GM12874 (cell line): ENCODE results near the gene PAF1.

Source experiments
- TF ChIP-seq, protein P1 (sequence below): IDR thresholded peaks from 2 replicates; pipeline ENCODE4 v1.5.1; 2011; ENCODE audit warnings: low read depth, mild to moderate bottlenecking, control low read depth, low read length, moderate library complexity; ENCODE audit not compliant: insufficient read depth

The PAF1 gene

DNA sequence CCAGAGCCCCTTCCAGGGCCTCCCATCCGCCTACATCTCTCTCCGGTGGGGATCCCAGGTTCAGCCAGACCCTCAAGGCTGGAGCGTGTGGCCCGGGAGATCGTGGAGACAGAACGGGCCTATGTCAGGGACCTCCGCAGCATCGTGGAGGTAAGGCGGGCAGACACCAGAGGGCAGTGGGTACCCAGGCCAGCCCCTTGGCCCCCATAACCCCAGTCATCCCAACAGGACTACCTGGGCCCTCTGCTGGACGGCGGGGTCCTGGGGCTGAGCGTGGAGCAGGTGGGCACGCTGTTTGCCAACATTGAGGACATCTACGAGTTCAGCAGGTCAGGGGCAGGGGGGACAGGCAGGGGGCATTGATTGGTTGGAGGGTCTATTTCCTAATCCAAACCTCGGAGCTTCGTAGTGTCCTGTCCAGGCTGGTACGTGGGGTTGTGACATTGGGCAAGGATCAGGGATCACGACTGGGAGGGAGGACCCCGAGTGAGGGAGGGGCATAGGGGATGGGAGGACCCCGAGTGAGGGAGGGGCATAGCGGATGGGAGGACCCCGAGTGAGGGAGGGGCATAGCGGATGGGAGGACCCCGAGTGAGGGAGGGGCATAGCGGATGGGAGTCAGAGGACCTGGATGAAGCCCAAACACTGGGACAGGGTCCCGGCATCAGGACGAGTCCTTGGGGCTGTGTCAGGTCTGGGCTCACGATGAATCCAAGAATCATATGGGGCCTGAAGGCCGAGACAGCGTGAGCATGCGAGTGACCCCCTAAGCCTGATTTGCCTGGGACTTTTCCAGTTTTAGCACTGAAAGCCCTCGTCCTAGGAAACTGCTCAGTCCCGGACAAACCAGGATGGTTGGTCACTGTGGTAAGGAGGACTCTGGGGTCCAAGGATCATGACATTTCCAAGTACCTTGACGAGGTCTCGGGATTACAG lies 24.5 kb upstream of the PAF1 start:
- TF ChIP-seq, protein P1, sequence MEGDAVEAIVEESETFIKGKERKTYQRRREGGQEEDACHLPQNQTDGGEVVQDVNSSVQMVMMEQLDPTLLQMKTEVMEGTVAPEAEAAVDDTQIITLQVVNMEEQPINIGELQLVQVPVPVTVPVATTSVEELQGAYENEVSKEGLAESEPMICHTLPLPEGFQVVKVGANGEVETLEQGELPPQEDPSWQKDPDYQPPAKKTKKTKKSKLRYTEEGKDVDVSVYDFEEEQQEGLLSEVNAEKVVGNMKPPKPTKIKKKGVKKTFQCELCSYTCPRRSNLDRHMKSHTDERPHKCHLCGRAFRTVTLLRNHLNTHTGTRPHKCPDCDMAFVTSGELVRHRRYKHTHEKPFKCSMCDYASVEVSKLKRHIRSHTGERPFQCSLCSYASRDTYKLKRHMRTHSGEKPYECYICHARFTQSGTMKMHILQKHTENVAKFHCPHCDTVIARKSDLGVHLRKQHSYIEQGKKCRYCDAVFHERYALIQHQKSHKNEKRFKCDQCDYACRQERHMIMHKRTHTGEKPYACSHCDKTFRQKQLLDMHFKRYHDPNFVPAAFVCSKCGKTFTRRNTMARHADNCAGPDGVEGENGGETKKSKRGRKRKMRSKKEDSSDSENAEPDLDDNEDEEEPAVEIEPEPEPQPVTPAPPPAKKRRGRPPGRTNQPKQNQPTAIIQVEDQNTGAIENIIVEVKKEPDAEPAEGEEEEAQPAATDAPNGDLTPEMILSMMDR, result 0 out of 2 replicates have a peak, but pooled peaks have one; percentile 1

DNA sequence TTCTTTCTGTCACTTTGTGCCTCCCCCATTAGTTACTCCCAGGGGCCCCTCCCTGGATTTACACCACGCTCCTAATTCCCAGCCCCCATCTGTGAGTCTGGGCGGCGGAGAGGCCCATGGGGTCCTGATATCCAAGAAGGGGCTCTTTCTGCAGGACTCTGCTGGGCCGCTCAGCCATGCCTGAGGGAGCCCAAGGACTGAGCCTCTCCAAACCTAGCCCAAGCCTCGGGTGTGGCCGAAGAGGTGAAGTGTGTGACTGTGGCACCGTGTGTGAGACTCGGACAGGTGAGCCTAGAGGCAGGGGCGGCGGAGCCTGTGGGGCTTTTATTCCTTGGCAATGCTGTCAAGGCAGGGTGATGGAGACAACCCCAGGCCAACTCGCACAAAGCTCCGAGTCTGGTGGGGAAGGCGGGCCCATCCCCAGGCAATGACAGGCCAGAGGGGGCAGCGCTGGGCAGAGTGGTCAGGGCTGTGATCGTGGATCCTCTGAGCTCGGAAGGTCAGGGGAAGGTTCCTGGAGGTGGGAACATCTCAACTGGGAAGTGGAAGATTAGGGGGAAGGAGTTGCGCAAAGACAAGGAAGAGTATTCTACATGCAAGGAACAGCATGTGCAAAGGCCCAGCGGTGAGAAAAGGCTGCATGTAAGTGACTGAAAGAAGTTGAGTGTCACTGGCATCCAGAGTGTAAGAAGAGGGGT lies 23.2 kb upstream of the PAF1 start:
- TF ChIP-seq, protein P1, result peak; percentile 27; the same call in 1 of the 2 replicates

DNA sequence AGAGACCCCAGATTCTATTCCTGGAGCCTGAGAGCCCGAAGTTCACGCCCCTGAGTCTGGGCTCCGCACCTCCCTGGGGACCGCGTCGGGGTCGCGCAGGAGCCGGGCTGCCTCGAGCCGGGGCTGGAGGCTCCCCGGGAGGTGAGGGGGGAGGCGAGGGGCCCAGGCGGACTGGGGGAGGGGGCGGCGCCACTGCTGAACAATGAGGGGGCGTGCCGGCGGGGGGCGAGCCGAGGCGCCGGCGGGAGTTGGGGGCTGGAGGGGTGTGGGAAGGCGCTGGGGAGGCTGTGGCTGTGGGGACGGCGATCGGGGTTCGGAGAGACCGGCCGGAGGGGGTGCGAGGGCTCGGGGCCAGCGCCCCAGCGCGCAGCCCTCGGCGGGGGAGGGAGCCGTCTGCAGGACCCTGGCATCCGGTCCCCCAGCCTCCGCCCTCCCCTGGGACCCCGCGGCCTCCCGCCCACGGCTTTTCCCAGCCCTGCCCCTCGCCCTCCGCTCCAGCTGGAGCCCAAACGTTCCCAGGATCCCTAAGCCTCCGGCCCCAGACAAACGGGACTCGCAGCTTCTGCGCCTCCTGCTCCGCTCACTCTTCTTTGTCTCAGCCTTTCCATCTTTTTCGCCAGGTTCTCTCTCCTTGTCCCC lies 22.5 kb upstream of the PAF1 start:
- TF ChIP-seq, protein P1, result no peak

DNA sequence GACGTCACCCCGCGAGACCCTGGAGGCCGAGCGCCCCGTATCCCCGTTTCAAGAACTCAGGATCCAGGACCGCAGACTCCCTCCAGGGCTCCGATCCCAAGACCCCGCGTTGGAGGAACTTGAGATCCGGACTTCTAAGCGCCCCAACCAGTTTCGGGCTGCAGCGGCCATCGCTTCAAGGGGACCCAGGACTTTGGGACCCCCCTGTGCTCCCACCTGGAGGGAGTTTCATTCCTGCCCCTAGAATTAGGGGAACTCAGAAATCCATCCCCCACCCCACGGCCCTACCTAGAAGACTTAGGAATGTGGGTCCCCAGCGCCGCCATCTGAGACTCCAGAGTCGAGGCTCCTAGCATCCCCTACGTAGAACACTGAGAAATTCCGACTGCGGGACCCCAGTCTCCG lies 22.0 kb upstream of the PAF1 start:
- TF ChIP-seq, protein P1, result no peak

DNA sequence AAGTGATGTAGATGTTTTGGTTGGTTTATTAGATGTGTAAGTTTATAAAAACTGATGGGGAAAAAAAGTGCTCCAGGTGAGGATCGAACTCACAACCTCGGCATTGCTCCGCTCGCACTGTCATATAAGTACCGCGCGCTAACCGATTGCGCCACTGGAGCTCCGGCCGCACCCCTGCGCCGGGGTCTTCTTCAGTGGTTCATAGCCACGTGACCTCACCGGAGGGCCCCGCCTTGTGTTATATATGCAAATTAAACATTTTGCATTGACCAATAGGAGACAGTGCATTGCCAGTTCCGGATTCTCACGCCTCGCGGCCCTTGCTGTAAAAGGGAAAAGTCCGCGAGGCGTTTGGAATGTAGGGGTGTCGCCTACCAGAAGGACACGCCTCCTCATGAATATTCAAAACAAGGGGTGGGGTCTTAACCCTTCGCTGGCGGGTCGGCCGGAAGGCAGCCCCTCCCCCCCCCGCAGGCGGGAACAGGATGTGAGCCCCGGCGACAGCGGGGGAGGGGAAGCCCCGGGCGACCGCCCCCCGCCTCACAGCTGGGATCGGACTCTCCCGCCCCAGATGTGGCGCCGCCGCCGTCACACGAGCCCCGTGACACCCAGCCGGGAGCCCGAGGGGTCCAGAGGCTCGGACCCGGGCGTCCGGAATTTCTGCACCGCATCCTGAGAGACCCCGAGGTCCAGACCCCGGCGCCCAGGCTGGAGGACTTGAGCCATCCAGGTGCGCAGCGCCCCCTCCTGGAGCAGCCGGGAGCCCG lies 21.4 kb upstream of the PAF1 start, which contains the start of gene PLEKHG2:
Gene PLEKHG2, plus strand, starts transcription at position 570 of the 767 bp plus-strand sequence. CDS start 1,418 bp downstream, outside the sequence.
- TF ChIP-seq, protein P1, result peak; percentile 95

DNA sequence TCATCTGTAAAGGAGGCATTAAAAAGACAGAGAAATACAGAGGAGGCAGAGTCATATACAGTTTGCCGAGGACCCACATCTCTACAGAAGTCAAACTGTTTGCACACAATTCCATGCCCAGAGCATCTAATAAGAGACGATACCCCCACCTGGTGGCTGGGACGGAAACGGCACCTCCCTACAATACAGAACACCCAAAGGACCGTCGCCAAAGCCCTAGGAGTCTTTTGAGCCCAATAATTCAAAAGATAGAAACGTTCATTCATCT lies 20.9 kb upstream of the PAF1 start:
- TF ChIP-seq, protein P1, result peak; percentile 75
